Sigmoid colon (tissue), 7 donors: ENCODE data around the gene PCDH12. TPM values are rescaled to one million over a fixed set of nuclear protein-coding genes. Genes with fewer than 3 reads are reported as not detected.

Experiments
- DNase-seq: peaks from one replicate; pipeline ENCODE4 v3.0.0-alpha.2; 2019
- H3K27ac ChIP-seq, 4 donors: fragments of 200-600 bp; sonication (generic); one replicate each; pipeline ENCODE4 v1.5.1; 2016 to 2019; ENCODE audit warnings: mild to moderate bottlenecking in 1 of 4
- H3K27me3 ChIP-seq, 3 donors: fragments of 200-600 bp; sonication (generic); one replicate each; pipeline ENCODE4 v1.5.1; 2019; ENCODE audit warnings: mild to moderate bottlenecking in 1 of 3
- H3K36me3 ChIP-seq, 4 donors: fragments of 200-600 bp; sonication (generic); one replicate each; pipeline ENCODE4 v1.5.1; 2016 to 2019
- H3K4me1 ChIP-seq, 4 donors: fragments of 200-600 bp; sonication (generic); one replicate each; pipeline ENCODE4 v1.5.1; 2017 to 2019
- H3K4me3 ChIP-seq, 4 donors: fragments of 200-600 bp; sonication (generic); one replicate each; pipeline ENCODE4 v1.5.1; 2017 to 2019; ENCODE audit warnings: mild to moderate bottlenecking in 2 of 4, moderate library complexity in 1 of 4
- H3K9me3 ChIP-seq, 4 donors: fragments of 200-600 bp in 3 of 4; sonication (generic) in 3 of 4; one replicate each; pipeline versions ENCODE4 v1.5.1 to v1.6.1; 2013 to 2019
- EP300 ChIP-seq, 4 donors: sonication (generic); formaldehyde crosslinking; IDR thresholded peaks; one replicate each; pipeline ENCODE4 v1.6.1; 2017; ENCODE audit warnings: antibody characterized with exemption in 4 of 4
- POLR2A ChIP-seq, 2 donors: fragments of 450-650 bp; IDR thresholded peaks; one replicate each; pipeline ENCODE4 v1.6.1; 2016; ENCODE audit warnings: antibody characterized with exemption in 2 of 2, mild to moderate bottlenecking in 2 of 2, moderate library complexity in 2 of 2
- POLR2AphosphoS5 ChIP-seq, 4 donors: sonication (generic); formaldehyde crosslinking; IDR thresholded peaks; one replicate each; pipeline ENCODE4 v1.6.1; 2017; ENCODE audit warnings: antibody characterized with exemption in 4 of 4
- WGBS, 2 donors: extraction: QIAGEN DNeasy Blood & Tissue Kit; methylation state at CpG; one replicate each; pipeline ENCODE4 v1.1.7; 2013; 5-methylcytosine and 5-hydroxymethylcytosine counted together
- intact Hi-C: fragments of 100-400 bp; cut with DNase I; formaldehyde crosslinking; loops from one replicate; pipeline ENCODE4 v1.15.1; 2023
- polyA plus RNA-seq, 3 donors: library from polyadenylated mRNA; stranded (reverse); fragments of 200-250 nt; gene quantifications; one replicate each; pipeline ENCODE4 v1.2.3, GENCODE V29; 2013
- total RNA-seq, 4 donors: library from RNA; depleted of rRNA; stranded (reverse); fragments of >200 nt; gene quantifications; one replicate each; pipeline ENCODE4 v1.1.0, GENCODE V29; 2016
- TF ChIP-seq, protein P1 (sequence below), 4 experiments: fragments of 450-650 bp in 3 of 4; fragments of 200-600 bp in 1 of 4; IDR thresholded peaks; one replicate each; pipeline ENCODE4 v1.5.1; 2016 to 2019; ENCODE audit warnings: antibody characterized with exemption in 4 of 4, mild to moderate bottlenecking in 3 of 4, moderate library complexity in 2 of 4
- donor health status: healthy with polysubstance abuse.
- donor health status: Bipolar disorder and iron deficiency.
- donor health status: healthy.

PCDH12 gene
- total RNA-seq (1 to 10 TPM in 3 of 4 donors, under 1 TPM in 1; 0.55 to 6.2 (median 2.9) TPM), polyA plus RNA-seq (under 1 TPM; 0.23 to 0.69 (median 0.60) TPM)

DNA sequence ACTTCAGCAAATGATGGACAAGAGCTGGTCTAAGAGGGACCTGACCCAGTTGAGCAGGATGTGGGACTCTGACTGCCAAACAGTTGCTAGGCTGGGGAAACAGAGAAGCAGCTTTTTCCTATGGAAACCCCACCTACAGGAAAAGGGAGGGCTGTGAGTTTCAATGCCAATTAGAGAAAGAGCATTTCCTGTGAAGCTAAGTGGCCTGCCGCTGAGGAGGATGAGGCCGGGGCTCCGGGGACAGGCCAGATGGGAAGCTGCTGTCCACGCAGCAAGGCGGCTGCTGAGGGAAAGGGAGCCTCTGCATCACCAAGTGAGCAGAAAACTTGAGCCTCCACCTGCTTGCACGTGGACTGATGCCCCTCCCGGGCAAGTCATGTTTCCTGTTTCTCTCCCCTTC lies at the start of gene PCDH12:
Gene PCDH12, minus strand, starts transcription at position 90 of the 400 bp plus-strand sequence. CDS start 351 bp downstream, outside the sequence.
- intact Hi-C loops: no loop called here
- TF ChIP-seq POLR2AphosphoS5 (IDR thresholded peaks at IDR 0.05) (peak in 3 of 4 donors; percentile 24 to 55 (median 42)), EP300 (IDR thresholded peaks at IDR 0.05) (no peak)
- Histone ChIP-seq H3K9me3 (no peaks in the 10 kb centered on the region), H3K27ac (peak within 1 kb of the TSS in 3 of 4 donors; percentile 31 to 64 (median 47)), H3K36me3 (peaks cover 0 to 8% (median 0%) of the 10 kb centered on the region in 4 donors), H3K4me3 (no peak within 1 kb of the TSS), H3K4me1 (peaks cover 0 to 15% (median 0%) of the 10 kb centered on the region in 4 donors), H3K27me3 (no peaks in the 10 kb centered on the region)
- DNase-seq: peak; percentile 74
- 31 to 56% methylated on average over 7 of the region's 7 CpGs for WGBS, 2 donors

DNA sequence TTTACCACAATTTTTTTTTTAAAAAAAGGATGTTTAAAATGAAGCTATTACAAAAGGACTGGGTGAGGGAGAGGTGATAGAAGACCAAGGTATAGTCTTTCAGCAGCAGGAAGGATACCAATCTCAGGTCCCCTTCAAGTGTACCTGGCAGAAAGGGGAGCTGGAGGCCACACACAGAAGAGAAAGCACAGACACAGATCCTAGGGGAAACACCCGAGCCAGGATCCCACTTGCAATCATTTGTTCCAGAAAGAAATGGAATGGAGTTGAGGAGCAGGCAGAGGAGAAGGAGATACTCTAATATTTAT lies 49.2 kb upstream of the PCDH12 start:
- Histone ChIP-seq H3K27me3 (no peaks in the 10 kb centered on the region), H3K36me3 (peaks cover 0 to 76% (median 20%) of the 10 kb centered on the region in 4 donors), H3K4me3 (no peak overlapping the region), H3K27ac (no peak overlapping the region), H3K4me1 (peaks cover 0 to 10% (median 8%) of the 10 kb centered on the region in 4 donors), H3K9me3 (no peaks in the 10 kb centered on the region)
- no peak for TF ChIP-seq POLR2A (IDR thresholded peaks at IDR 0.05)
- no peak for TF ChIP-seq POLR2AphosphoS5 (IDR thresholded peaks at IDR 0.05)
- TF ChIP-seq, protein P1, sequence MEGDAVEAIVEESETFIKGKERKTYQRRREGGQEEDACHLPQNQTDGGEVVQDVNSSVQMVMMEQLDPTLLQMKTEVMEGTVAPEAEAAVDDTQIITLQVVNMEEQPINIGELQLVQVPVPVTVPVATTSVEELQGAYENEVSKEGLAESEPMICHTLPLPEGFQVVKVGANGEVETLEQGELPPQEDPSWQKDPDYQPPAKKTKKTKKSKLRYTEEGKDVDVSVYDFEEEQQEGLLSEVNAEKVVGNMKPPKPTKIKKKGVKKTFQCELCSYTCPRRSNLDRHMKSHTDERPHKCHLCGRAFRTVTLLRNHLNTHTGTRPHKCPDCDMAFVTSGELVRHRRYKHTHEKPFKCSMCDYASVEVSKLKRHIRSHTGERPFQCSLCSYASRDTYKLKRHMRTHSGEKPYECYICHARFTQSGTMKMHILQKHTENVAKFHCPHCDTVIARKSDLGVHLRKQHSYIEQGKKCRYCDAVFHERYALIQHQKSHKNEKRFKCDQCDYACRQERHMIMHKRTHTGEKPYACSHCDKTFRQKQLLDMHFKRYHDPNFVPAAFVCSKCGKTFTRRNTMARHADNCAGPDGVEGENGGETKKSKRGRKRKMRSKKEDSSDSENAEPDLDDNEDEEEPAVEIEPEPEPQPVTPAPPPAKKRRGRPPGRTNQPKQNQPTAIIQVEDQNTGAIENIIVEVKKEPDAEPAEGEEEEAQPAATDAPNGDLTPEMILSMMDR (IDR thresholded peaks at IDR 0.05): no peak
- TF ChIP-seq EP300 (IDR thresholded peaks at IDR 0.05): no peak
- 79 to 86% methylated on average over 1 of the region's 1 CpG for WGBS, 2 donors
- DNase-seq: no peak
- intact Hi-C loops: no loop called here

DNA sequence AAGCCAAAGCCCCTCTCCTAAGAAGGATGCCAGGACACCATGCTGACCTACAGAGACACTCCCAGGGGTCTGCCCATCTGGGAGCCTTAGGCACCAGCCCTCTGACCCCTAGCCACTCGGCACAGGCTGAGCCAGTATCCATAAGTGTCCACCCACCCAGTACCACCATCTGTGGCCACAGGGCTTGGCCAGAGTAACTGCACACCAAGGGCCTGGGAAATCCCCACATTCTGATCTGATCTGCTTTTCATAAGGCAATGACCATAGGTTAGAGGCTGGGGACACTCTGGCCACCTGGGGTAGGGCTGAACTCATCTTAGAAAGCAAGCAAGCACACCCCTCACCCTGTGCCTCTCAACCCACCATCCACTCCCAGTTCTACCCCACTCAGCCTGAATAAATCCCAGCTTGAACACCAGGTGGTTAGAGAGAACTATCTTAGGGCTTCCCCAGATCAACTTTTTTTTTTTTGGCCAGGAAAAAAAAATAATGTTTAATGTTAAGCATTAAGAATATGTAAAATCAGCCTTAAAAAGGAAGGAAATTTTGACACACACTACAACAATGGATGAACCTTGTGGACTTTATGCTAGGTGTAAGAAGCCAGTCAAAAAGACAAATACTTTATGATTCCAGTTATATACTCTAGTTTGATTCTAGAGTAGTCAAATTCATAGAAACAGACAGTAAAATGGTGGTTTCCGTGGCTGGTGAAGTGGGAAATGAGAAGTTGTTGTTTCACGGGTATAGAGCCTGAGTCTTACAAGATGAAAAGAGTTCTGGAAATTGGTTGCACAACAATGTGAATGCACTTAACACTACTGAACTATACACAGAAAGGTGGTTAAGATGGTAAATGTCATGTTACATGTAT lies 48.6 kb upstream of the PCDH12 start:
- no peak for DNase-seq
- intact Hi-C loops: no loop called here
- WGBS, 2 donors: 60 to 87% methylated on average over 3 of the region's 3 CpGs
- no peaks in the 10 kb centered on the region for H3K27me3 ChIP-seq
- no peaks in the 10 kb centered on the region for H3K9me3 ChIP-seq
- H3K4me3 ChIP-seq: no peak overlapping the region
- peaks cover 0 to 4% (median 2%) of the 10 kb centered on the region in 4 donors for H3K4me1 ChIP-seq
- peaks cover 0 to 82% (median 20%) of the 10 kb centered on the region in 4 donors for H3K36me3 ChIP-seq
- TF ChIP-seq, protein P1 (IDR thresholded peaks at IDR 0.05): no peak
- TF ChIP-seq POLR2A (IDR thresholded peaks at IDR 0.05) (no peak), EP300 (IDR thresholded peaks at IDR 0.05) (no peak), POLR2AphosphoS5 (IDR thresholded peaks at IDR 0.05) (no peak)
- no peak overlapping the region for H3K27ac ChIP-seq

DNA sequence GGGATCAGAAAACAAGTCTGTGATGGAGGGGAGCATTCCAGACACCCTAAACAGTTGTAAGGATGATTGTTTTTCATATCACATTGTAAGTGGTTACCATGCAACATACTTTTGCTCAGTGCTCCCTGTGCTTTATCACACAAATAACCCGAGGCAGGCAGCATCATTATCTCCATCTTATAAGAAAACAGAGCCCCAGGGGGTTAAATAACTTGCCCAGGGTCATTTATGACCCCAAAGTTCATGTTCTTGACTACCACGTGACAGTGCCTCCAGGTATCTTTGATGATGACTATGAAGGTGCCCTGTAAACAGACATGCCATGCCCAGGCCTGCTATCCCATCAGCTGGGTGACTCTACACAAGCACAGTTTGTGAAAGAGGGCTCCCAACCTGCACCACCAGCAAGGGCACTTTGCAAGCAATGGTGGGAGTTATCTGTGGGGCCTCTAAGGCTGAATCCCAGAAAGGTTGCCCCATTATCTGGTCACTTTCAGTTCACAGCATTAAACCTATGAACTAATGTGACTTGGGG lies 45.3 kb upstream of the PCDH12 start:
- no peak for DNase-seq
- TF ChIP-seq, protein P1 (IDR thresholded peaks at IDR 0.05): no peak
- no peak for TF ChIP-seq POLR2AphosphoS5 (IDR thresholded peaks at IDR 0.05)
- no peak for TF ChIP-seq EP300 (IDR thresholded peaks at IDR 0.05)
- TF ChIP-seq POLR2A (IDR thresholded peaks at IDR 0.05): no peak
- Histone ChIP-seq H3K36me3 (peaks cover 0 to 91% (median 25%) of the 10 kb centered on the region in 4 donors), H3K4me1 (no peaks in the 10 kb centered on the region), H3K27me3 (no peaks in the 10 kb centered on the region), H3K4me3 (no peak overlapping the region), H3K27ac (no peak overlapping the region), H3K9me3 (no peaks in the 10 kb centered on the region)
- WGBS, 2 donors: 21 to 71% methylated on average over 2 of the region's 2 CpGs
- intact Hi-C loops: no loop called here
